Fibroblast of skin of left quadriceps (primary cell): ENCODE results near the gene ZFTA.
"Not testable (repeated sequence)": the region's sequence is repeated elsewhere in the genome, so short reads cannot be mapped to it uniquely, and the experiment has no call there.

Experiments used
- DNase-seq, 2 experiments: peaks; one replicate each; pipeline ENCODE4 v3.0.0-alpha.2; 2013; ENCODE audit warnings: low read depth in 2 of 2

The ZFTA gene

DNA sequence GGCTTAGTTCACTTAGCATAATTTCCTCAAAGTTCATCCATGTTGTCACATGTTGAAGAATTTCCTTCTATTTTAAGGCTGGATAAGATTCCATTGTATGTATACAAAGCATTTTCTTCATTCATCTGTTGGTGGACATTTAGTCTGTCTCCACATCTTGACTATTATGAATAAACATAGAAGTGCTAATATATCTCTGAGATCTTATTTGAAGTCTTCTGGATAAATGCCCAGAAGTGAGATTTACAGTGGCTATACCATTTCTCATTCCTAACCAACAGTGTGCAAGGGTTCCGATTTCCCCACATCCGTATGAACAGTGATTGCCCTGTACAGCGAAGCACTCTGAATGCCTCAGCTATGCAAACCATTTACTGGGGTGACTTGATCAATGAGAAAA lies 6.6 kb upstream of the ZFTA start:
- DNase-seq: peak in 1 of 2 experiments; percentile 42

- DNase-seq: not testable (repeated sequence)
These were observed 3.3 kb upstream of the ZFTA start for GRCh38 chr11:63771741-63772318.

DNA sequence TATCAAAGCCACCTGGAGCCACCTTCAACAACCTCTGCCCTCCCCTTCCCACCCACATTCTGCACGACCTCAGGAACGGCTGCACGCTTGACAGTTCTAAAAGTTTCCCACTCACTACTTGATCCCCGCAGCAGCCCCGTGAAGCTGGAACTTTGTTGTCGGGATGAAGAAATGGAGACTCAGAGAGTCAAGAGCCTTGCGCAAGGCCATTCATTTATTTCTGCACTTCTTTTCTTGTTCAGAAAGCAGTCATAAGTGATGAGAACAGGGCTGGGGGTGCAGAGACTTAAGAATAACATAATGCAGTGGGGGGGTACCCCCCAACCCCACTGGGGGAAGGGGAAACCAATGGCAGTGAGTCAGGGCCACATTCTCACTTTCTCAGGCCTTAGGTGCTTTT lies 2.2 kb upstream of the ZFTA start:
- DNase-seq: no peak

DNA sequence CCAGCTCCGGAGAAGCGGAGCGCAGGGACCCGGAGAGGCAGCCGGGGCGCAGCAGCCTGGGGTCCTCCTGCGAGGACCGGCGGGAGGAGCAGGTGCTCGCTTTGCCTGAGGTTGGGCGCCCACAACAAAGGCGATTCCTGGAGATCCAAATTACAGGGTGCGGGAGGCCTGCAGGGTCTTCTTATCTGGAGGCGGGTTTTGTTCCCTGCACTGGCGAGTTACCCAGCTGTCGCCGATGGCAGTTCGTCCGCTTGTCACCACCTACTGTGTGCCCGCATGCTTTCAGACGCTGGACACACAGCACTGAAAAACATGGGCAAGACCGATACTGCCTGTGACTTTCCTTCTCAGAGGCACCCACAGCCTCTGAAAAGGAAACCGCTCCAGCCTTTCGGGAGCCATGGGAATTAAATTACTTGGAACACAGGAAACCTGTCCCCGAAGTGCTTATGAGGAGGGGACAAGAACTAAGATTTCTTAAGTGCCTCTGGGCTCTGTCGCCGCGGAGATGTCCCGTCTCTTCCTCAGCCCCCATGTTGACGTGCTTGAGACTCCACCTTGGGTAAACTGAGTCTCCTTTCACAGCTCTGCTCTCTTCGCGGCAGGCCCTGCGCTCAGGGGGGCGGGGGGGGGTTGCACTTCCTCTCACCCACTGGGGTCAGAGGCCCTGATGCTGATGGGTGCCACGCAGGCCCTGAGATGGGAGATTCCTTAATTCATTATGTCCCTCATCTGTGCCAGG lies 1.3 kb upstream of the ZFTA start:
- no peak for DNase-seq

DNA sequence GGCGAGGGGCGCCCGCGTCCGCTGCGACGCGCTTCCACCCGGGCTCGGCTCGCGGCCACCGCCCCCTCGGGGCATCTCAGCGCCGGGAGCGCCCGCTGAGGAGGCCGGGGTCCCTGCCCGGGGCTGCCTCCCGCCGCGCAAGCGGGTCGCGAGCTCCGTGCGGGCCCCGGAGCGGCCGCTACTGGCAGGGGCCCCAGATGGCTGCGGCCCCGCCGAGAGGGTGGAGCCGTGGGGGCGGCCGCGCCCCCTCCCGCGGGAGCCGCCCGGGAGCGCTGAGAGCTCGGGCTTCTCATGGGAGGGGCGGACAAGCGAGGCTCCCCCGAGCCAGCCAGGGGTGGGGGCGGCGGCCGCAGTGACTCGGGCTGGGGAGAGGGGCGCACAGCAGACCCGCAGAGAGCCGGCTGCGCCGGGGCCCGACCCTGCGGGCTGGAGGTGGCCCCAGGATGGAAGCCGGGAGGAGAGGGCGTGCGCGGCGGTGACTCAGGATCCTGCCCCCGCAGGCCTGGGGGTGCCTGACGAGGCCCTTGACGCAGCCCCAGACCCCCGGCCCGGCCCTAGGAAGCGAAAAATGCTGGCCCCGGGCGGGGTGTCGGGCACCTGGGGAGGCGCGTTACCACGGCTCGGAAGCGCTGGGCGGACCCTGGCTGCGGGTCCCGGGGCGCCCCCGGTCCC lies 603 bp upstream of the ZFTA start:
- DNase-seq: no peak

GRCh38 chr11:63767565-63768236 lies 874 bp downstream of the ZFTA start:
- DNase-seq: peak; percentile 43 to 51

DNA sequence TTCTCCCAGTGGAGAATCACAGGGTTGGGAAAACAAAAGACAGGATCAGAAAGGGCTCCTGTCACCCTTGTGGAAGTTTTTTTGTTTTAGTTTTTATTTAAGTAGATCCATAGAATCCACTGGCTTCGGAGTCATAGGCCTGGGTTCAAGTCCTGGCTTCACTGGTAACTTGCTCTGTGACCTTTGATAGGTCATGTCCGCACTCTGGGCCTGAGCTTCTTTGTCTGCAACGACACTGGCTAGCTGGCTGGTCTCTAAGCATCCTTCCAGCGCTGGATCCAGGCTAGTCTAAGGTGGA lies 1.4 kb downstream of the ZFTA start:
- no peak for DNase-seq

- no peak for DNase-seq
These were observed 1.9 kb downstream of the ZFTA start for GRCh38 chr11:63766531-63767235.

GRCh38 chr11:63765688-63766241 lies 2.8 kb downstream of the ZFTA start:
- DNase-seq: no peak

DNA sequence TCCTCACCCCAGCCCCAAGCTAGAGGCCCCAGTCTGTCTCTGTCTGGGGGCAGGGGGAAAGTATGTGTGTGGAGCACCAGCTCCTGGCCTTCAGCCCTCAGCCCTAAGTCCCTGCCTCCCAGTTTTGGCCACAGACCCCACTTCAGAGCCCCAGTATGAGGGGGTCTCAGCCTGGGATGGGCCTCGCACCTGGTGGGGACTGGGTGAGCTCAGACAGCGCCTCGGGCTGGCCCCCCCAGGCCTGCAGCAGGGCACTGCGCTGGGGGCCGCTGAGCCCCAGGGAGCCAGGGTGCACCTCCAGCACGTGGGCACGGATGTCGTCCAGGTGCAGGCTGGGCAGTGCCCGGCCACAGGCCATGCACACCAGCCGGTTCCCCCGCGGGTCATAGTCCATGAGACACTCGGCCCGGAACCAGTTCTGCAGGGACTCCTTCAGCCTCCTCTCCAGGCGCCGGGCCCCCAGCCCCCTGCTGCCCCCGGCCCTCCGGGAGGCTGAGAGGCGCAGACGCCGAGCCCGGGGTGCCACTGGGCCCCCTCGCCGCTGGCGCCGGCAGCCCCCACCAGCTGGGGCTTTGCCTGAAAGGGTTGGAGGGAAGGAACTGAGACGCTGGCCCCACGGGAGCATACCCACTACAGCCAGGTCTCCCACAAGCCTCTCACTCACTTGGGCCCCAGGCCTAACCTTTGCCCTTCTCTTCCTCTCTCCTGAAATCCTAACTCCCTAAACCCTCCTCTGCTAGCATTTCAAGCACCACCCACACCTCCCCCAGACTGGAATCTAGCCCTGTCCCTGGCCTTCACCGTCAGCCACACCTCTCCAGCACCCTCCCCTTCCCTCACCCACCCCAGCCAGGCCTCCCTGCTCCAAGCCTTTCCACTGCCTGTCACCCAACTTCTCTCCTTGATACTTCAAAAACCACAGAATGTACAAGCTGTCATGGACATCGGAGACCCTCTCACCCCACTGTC lies 3.6 kb downstream of the ZFTA start:
- no peak for DNase-seq

DNA sequence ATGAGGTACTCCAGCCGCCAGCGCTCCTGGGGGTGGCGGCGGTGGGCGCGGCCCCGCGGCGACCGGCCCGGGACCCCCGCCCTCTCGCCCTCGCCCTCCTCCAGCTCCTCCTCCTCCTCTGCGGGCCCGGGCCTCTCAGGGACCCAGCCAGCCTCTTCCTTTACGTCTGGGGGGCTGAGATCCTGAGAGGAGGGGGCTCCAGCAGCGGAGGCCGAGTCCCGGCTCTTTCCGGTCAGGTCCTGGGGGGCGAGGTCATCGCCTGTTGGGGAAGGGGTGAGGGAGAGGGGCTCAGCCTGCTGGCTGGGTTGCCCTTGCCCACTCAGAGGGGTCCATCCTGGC lies 4.3 kb downstream of the ZFTA start:
- DNase-seq: no peak

DNA sequence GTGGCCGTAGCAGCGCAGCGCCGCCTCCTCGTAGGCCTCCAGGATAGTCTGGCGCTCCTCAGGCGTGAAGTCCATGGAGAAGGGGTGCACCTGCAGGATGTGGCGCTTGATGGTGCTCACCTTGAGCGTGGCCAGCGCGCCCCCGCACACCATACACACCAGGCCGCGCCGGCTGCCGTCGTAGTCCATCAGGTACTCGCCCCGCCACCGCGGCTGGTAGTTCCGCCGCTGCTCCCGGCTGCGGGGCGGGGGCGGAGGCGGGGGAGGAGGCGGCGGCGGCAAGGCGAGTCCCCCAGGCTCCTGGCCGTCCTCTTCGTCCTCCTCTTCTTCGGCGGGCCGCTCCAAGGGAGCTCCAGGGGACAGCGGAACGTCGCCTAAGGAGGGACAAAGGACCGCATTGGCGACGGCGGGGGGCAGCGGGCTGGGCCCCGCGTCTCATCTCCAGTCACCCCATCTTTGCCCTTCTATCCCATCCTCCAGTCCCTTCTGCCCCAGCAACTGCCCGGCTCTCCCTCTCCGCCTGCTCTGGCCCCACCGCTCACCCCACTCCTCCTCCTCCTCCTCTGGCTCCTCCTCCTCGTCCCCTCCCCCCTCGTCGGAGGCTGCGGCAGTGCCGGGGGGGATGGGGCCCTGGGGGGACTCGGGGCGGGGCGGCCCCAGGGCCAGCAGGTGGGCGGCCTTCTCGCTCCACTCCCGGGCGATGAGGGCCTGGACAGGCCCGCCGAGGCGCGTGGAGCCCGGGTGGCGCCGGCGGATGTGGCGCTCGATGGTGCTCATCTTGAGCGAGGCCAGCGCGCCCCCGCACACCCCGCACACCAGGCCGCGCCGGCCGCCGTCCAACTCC lies 4.9 kb downstream of the ZFTA start:
- no peak for DNase-seq

- DNase-seq: no peak
These were observed 5.7 kb downstream of the ZFTA start for GRCh38 chr11:63762654-63763495.

GRCh38 chr11:63761931-63762653 lies 6.5 kb downstream of the ZFTA start:
- no peak for DNase-seq

GRCh38 chr11:63761188-63761587 lies 7.4 kb downstream of the ZFTA start:
- no peak for DNase-seq

DNA sequence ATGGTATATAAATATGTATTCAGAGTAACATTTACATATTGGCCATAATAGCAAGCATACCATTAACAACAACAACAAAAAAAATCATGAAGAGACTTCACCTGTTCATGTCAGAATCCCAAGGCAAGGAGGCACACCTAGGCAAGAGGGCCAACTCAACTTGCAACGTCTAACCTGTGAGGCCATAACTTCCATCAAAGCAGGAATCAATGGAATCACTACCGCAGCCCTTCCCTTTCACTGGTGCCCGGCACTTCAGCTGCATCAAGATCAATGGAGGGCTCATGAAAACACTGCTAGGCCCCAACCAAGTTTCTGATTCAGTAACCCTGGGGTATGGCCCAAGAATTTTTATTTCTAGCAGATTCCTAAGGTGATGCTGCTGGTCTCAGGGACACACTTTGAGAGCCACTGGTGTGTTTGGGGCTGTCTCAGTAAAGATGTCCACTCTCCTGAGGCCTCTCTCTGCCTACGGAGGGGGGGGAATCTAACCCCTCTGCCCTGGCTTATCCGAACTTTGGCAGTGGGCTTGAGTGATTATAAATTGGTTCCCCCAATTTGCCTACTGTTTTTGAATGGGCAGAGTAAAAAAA lies 8.0 kb downstream of the ZFTA start:
- DNase-seq: no peak

- no peak for DNase-seq
These were observed 11.4 kb downstream of the ZFTA start for GRCh38 chr11:63756919-63757761.
